HG02852 (cell line): ENCODE measurements around the gene VPS35L.

Source experiments
- ATAC-seq: cut with Tn5 transposase; IDR thresholded peaks from one replicate; pipeline ENCODE4 v1.9.1; 2021; ENCODE audit warnings: mild to moderate bottlenecking, moderate library complexity; ENCODE audit not compliant: unreplicated experiment

VPS35L gene

DNA sequence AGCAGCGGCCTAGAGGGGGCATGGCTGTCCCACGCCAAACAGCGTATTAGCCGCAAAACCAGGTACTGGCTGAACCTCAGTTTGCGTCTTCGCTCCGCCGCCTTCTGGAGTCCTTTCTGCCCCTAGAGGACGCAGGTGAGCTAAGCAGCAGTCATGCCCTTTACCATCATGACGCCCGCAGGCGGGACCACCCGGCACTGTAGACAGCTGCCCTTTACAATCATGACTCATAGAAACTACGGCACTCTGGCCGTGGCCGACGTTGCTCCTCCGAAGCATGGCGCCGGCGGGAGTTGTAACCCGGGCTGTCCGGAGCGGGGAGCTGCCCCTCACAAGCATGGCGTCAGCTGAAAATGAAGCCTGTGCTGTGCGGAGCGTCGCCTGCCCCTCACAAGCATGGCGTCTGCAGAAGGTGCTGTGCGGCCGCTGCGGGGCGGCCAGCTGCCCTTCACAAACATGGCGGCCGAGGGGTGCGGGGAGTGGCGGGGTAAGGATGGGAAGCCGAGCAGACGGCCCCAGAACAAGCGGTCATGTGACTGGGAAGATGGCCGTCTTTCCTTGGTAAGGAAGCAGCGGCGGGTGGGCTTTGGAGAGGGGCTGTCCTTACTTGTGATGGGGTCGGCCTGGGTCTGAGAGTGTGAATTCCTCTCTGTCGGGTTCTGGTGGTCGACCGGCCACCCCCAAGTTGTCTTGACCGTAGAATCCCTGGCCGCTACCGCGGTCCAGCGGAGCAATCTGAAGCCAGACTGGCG lies at the start of gene VPS35L:
VPS35L (plus strand) TSS at position 518 of the 752 bp plus-strand sequence; CDS start at position 545, 27 bp downstream.
- peak; percentile 96 for ATAC-seq

DNA sequence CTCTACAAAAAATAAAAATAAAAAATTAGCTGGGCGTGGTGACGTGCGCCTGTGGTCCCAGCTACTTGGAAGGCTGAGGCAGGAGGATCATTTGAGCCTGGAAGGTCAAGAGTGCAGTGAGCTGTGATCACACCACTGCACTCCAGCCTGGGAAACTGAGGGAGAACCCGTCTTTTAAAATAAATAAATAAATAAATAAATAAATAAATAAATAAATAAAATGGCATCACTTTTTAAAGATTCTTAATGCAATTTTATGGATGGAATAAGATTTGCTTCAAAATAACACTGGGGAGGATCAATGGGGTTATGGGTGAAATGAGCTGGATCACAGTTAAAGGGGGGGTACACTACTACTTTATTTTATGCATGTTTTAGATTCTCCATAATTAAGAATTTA lies 48.5 kb upstream of the VPS35L start:
- no peak for ATAC-seq

DNA sequence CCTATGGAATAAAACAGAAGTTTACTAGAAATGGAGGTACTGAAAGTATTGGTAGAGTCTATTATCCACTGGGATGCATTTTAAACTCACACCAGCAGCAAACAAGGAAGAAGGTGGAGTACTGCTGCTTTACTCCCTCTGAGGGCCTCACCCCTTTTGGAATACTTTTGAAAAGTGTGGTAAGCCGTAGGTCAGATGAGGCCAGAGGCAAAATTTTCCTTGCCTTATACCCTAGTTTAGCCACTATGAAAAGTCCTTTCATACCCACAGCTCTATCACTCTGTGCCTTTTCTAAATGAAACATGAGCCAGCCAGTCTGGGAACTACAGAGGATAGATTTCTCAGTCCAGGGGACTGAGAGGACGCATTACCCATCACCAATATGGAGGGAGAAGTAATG lies 47.6 kb upstream of the VPS35L start:
- no peak for ATAC-seq

GRCh38 chr16:19512297-19512696 lies 43.2 kb upstream of the VPS35L start:
- no peak for ATAC-seq

DNA sequence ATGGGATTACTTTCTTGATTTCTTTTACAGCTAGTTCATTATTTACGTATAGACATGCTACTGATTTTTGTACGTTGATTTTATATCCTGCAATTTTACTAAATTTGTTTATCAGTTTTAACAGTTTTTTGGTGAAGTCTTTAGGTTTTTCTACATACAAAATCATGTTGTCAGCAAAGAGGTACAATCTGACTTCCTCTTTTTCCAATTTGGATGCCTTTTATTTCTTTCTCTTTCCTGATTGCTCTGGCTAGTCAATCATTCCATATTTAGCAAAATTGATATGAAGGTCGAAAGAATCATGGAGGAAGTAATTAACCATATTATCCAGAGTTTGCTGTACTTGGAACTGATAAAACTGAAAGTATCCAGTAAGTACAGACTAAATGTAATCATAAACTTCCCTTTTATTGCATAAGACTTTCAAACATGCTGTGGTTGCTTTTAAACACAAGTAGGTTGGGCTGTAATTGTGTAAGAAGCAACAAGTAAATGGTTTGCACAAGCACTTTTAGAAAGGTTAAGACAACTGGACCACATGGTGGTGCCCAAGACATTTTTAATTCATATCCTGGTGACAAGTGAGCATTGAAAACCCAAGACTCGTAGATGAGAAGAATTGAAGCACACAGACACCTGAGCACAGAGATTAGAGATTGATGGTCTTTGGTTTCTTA lies 42.0 kb upstream of the VPS35L start:
- ATAC-seq, result no peak

DNA sequence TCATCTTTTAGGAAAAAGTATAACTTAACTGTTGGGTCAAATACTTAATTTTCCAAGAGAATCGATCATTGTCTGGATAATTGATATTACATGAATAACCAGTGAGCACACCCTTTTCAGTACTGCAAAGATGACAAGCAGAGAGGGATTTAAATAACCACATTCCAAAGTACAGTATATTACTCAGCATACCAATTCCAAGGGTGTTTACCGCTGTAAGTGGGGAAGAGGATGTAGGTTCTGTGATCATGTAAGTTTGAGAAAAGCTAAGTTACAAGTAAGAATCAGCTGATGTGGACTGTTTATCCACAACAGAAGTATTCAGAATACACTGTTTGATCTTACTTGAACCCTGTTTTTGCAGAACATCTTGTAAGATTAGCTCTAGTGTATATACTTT lies 39.7 kb upstream of the VPS35L start:
- no peak for ATAC-seq

DNA sequence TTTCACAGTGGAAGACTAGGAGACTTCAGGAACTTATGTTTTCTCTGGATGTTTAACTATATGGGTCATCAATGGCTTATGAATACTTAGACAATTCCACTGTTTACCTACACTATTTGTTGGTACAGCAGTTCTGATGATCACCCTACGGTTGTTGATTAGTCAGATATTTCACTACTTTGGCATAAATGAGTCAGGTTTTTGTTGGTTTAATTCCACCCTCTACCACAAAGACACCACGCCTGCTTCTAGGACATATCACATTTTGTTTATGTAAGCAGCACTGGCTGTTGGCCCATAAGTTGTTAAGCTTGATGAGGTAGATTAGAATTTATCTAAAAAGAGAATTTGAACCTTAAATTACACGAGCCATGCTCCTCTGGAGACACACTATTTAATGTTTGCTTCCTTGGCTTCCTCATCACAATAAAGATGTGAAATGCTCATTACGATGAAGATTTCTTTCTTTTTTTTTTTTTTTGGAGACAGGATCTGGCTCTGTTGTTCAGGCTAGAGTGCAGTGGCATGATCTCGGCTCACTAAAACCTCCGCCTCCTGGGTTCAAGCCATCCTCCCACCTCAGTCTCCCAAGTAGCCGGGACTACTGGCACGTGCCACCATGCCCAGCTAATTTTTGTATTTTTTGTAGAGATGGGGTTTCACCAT lies 37.9 kb upstream of the VPS35L start:
- no peak for ATAC-seq

DNA sequence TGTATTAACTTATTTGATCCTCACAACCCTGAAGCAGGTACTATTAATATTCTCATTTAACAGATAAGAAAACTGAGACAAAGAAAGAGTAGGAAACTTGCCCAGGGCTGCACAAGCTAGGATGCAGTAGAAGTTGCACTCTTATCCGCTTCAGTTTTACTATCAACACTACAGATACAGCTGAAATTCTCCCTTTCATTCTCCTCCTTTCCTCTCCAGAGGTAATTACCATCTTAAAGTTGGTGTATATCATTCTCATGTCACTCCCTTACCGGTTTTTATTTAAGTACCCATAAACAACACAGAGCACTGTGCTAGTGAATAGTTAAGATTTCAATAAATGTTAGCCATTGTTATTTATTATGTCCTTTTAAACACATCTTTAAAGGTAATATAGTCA lies 37.1 kb upstream of the VPS35L start:
- ATAC-seq, result no peak

GRCh38 chr16:19520861-19521331 lies 34.6 kb upstream of the VPS35L start:
- ATAC-seq, result no peak

DNA sequence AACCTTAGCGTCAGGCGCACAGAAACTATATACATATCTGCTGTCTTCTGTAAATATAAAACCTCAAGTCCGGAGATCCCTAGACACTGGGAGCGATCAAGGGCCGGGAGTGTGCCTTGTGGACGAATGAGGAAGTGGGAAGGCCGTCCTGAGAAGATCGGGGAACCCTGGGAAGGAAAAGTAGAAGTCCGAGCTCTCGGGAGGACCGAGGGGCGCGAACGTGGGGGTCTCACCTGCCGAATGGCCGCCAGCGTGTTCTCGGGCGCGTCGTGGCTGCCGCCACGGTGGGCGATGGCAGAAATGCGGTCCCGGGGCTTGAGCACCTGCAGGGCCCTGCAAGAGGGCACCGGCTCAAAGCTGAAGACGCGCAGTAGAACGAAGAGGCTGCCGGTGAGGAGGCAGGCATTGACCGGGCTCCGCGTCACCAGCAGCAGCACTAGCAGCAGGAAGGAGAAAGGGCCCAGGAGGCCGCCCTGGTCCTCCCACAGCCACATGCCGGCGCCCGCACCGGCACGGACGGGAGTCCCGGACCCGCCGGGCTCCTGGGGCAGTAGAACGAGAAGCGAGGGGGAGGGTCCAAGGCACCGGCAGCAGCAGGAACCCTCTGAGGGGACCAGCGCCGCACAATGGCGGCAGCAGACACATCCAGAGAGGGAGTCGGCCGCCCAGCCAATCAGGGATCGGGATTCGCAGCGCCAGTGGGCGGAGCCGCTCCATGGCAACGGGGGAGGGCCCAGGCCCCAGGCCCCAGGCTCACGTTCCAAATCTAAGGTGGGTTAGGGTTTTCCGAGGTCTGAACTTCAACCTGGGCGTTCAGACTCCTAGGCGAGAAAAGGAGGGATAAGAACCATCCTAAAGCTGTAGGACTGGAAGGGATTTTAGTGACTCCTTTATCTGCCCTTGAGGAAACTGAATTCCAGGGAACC lies 33.8 kb upstream of the VPS35L start, which contains the start of gene GDE1:
GDE1 (minus strand) TSS at position 628 of the 926 bp plus-strand sequence; CDS start at position 494, 134 bp downstream.
- ATAC-seq, result peak; percentile 67

GRCh38 chr16:19522397-19522732 lies 33.1 kb upstream of the VPS35L start:
- ATAC-seq, result no peak

DNA sequence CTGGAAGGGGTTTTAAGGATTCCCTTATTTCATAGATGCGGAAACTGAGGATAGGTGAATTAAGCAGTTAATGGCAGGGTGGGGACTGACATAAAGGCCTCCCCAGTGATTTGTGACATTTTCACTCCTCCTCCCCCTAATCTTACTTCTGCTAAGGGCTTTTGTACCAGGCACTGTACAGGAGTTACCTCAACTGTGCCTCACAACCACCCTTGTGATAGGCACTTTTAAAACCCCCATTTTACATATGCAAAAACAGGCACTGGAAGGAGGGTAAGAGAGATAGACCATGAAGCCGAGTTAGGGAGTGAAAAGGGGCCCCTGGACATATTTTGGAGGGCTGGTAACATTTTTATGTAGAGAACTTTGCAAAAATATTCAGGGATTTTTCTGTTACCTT lies 32.7 kb upstream of the VPS35L start:
- ATAC-seq, result no peak

- ATAC-seq, result no peak
Observed at GRCh38 chr16:19523184-19523558, 32.3 kb upstream of the VPS35L start.

DNA sequence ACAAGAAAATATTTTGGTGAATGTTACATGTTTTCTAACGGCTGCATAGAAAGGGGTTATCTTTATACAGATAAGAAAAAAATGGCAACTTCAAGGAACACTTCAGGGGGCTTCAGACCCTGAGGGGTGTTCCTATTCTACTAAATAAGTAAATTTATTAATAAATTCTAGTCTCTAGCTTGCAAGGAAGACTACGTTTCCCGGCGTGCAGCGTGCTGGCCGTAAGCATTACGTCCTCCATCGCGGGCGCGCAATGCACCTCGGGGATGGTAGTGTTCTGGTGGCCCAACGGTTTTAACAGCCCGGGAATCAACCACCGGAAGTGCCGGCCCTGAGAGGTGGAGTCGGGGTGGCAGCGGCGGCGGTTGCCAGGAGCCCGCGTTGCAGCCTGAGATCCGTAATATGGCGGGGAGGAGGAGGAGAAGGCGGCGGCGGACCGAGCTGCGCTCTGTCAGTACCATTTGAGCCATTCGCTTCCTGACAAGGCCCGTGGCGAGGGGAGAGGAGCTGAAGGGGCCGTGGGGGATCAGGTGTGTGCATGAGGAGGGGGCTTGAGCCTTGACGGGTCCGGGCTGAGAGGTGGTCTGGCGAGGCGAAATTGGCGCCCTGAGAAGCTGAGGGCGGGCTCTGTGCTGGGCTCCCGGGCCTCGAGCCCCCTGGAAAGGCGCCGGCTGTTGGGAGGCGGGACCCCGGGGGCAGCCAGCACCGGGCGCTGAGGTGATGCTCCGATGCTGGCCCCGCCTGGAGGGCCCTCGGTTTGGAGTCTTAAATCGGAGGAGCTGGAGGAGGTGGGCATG lies 31.7 kb upstream of the VPS35L start, which contains the start of gene CCP110:
CCP110 (plus strand) TSS at position 384 of the 797 bp plus-strand sequence. CDS start 3,940 bp downstream, outside the sequence.
- ATAC-seq, result peak; percentile 71

GRCh38 chr16:19524356-19524615 lies 31.2 kb upstream of the VPS35L start:
- no peak for ATAC-seq

DNA sequence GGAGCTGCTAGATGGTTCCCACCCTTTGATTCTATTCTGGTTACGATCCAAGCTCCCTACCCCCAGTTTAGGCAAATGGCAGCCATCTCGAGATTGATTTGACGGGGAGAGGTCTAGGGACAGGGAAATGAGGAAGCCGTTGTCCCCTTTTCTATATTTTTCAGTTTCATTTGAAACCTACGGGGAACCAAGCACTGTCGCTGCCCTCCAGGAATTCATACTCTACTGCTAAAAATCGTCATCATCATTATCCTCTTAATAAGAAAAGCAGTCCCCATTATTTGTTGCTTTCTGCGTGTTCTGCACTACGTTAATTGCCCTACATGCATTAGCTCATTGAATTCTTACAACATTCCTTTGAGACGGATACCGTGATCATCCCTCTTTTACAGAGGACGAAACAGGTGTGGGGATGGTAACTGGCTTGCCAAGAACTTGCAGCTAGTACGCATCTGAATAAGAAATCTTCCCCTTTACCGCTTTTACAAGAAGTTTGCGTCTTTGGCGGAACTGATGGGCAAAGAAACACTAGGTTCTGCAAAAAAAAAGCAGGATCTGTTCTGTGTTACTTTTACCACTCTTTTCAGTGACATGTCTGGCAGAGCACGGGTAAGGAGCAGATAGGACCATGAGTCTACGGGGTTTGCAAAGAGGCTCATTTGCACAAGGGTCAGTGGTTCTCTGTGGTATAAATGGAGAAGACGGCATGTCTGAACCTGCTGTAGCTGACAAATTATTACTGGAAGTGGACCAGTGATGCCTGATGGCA lies 30.7 kb upstream of the VPS35L start:
- no peak for ATAC-seq

DNA sequence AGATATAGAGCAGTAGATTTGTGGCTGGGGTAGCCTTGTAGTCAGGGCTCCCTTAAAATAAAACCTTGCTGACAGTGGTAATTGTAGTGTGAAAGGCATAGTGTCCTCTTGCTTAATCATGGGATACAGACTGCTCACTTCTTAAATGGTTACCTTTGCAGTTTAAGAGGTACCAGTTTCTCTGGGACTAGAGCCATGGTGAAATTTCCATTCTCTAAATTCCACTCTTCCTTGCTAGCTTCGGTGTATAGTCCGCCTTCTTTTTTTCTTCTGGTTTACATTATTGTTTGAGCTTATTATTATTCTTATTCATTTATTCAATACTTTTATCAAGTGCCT lies 30.1 kb upstream of the VPS35L start:
- ATAC-seq, result no peak

DNA sequence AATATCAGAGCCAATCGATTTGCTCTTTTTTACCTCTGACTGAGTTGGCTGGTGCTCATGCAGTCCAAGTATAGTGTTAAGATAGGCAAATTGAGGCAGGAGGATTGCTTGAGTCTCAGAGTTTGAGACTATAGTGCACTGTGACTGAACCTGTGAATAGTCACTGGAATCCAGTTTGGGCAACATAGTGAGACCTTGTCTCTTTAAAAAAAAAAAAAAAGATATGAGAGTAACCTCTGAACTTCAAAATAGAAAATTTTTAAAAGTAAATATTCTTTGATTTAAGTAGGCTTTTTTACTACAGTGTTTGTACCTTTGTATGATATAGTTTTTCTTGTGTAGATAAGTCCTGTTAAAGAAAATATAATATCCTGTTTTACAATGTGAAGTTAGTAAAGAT lies 28.3 kb upstream of the VPS35L start:
- no peak for ATAC-seq

- no peak for ATAC-seq
Observed at GRCh38 chr16:19528666-19529065, 26.8 kb upstream of the VPS35L start.
